GM23338 (cell line): Measurements from ENCODE around the gene LRMDA. TPM values are rescaled to one million over a fixed set of nuclear protein-coding genes. Genes with fewer than 3 reads are reported as not detected.

Experiments
- ATAC-seq: fragments of 200-7000 bp; cut with Tn5 transposase; 3 replicates; pipeline ENCODE4 v1.9.1; 2020
- DNase-seq: peaks from one replicate; pipeline ENCODE4 v3.0.0-alpha.2; 2015; ENCODE audit warnings: low spot score
- H2AFZ ChIP-seq: fragments of 200-600 bp; sonication (generic); 2 replicates; pipeline ENCODE4 v1.8.0; 2016; ENCODE audit warnings: antibody characterized with exemption, mild to moderate bottlenecking, moderate library complexity
- H3F3A ChIP-seq: fragments of 200-600 bp; sonication (generic); replicated peaks from 2 replicates; pipeline ENCODE4 v1.8.0; 2017; ENCODE audit warnings: antibody characterized with exemption, mixed run types, low read depth
- H3K27ac ChIP-seq: fragments of 200-600 bp; sonication (generic); 2 replicates; pipeline ENCODE4 v1.6.1; 2016; ENCODE audit warnings: low read depth
- H3K27me3 ChIP-seq: fragments of 200-600 bp; sonication (generic); 2 replicates; pipeline ENCODE4 v1.8.0; 2016; ENCODE audit warnings: mild to moderate bottlenecking, mixed run types, moderate library complexity; ENCODE audit not compliant: insufficient read depth
- H3K36me3 ChIP-seq: fragments of 200-600 bp; sonication (generic); 2 replicates; pipeline ENCODE4 v1.8.0; 2016; ENCODE audit warnings: mild to moderate bottlenecking; ENCODE audit not compliant: insufficient read depth
- H3K4me1 ChIP-seq: fragments of 200-600 bp; sonication (generic); 2 replicates; pipeline ENCODE4 v1.8.0; 2016; ENCODE audit warnings: mild to moderate bottlenecking, moderate library complexity; ENCODE audit not compliant: insufficient read depth
- H3K4me2 ChIP-seq: fragments of 200-600 bp; sonication (generic); 2 replicates; pipeline ENCODE4 v1.7.1; 2017; ENCODE audit warnings: mixed run types
- H3K4me3 ChIP-seq: fragments of 200-600 bp; sonication (generic); 2 replicates; pipeline ENCODE4 v1.6.1; 2016; ENCODE audit warnings: mixed run types
- H3K79me2 ChIP-seq: fragments of 200-600 bp; sonication (generic); replicated peaks from 2 replicates; pipeline ENCODE4 v1.8.0; 2017; ENCODE audit warnings: mild to moderate bottlenecking; ENCODE audit not compliant: insufficient read depth
- H3K9me2 ChIP-seq: fragments of 200-600 bp; sonication (generic); 2 replicates; pipeline ENCODE4 v1.8.0; 2017; ENCODE audit not compliant: insufficient read depth
- H4K20me1 ChIP-seq: fragments of 200-600 bp; sonication (generic); replicated peaks from 2 replicates; pipeline ENCODE4 v1.8.0; 2017; ENCODE audit warnings: mild to moderate bottlenecking; ENCODE audit not compliant: insufficient read depth
- H3K27ac Mint-ChIP-seq: 2 replicates; pipeline ENCODE4 v1.8.0; 2020; ENCODE audit warnings: inconsistent platforms, mild to moderate bottlenecking, moderate library complexity, mixed read lengths
- H3K27me3 Mint-ChIP-seq: 3 replicates; pipeline ENCODE4 v1.8.0; 2022; ENCODE audit warnings: low read depth, mild to moderate bottlenecking, moderate library complexity, mixed read lengths, inconsistent platforms; ENCODE audit not compliant: insufficient read depth, poor library complexity
- H3K36me3 Mint-ChIP-seq: 3 replicates; pipeline ENCODE4 v1.8.0; 2021; ENCODE audit warnings: low read depth, mild to moderate bottlenecking, inconsistent platforms, moderate library complexity, mixed read lengths
- H3K4me1 Mint-ChIP-seq: 3 replicates; pipeline ENCODE4 v1.8.0; 2020; ENCODE audit warnings: mild to moderate bottlenecking, inconsistent platforms, mixed read lengths
- H3K4me3 Mint-ChIP-seq: 3 replicates; pipeline ENCODE4 v1.8.0; 2021; ENCODE audit warnings: moderate library complexity, mild to moderate bottlenecking, inconsistent platforms, mixed read lengths
- H3K9me3 Mint-ChIP-seq: 3 replicates; pipeline ENCODE4 v1.8.0; 2020; ENCODE audit warnings: moderate library complexity, mild to moderate bottlenecking, inconsistent platforms, mixed read lengths
- EZH2 ChIP-seq: fragments of 200-600 bp; sonication (generic); IDR thresholded peaks from one replicate; pipeline ENCODE4 v1.8.0; 2017; ENCODE audit warnings: antibody characterized with exemption, mild to moderate bottlenecking, low read depth; ENCODE audit not compliant: unreplicated experiment
- JUNB ChIP-seq: IDR thresholded peaks from one replicate; pipeline ENCODE4 v1.6.1; 2016; ENCODE audit warnings: antibody characterized with exemption; ENCODE audit not compliant: unreplicated experiment
- NANOG ChIP-seq: IDR thresholded peaks from 2 replicates; pipeline ENCODE4 v1.6.1; 2016; ENCODE audit warnings: antibody characterized with exemption, borderline replicate concordance
- STAT1 ChIP-seq: IDR thresholded peaks from one replicate; pipeline ENCODE4 v1.6.1; 2016; ENCODE audit warnings: antibody characterized with exemption; ENCODE audit not compliant: unreplicated experiment
- ZNF114 ChIP-seq: fragments of 250-450 bp; sonication (Bioruptor Pico); IDR thresholded peaks from 2 replicates; pipeline ENCODE4 v1.5.0; 2020; ENCODE audit warnings: mild to moderate bottlenecking, moderate library complexity
- ZNF331 ChIP-seq: fragments of 250-450 bp; sonication (Bioruptor Pico); IDR thresholded peaks from 2 replicates; pipeline ENCODE4 v1.5.0; 2020; ENCODE audit warnings: low read depth, mild to moderate bottlenecking, moderate library complexity
- polyA plus RNA-seq: library from polyadenylated mRNA; unstranded; fragments of >200 nt; fragmentation: Nextera tagmentation; extraction: Ambion mirVana; gene quantifications from 2 replicates; pipeline ENCODE4 v1.2.1, GENCODE V29; 2016
- total RNA-seq: library from RNA; depleted of rRNA; stranded (reverse); fragments of >200 nt; shearing (Covaris generic); gene quantifications from 2 replicates; pipeline ENCODE4 v1.2.3, GENCODE V29; 2014
- TF ChIP-seq, protein P1 (sequence below): IDR thresholded peaks from one replicate; pipeline ENCODE4 v1.6.1; 2018; ENCODE audit warnings: antibody characterized with exemption; ENCODE audit not compliant: unreplicated experiment
- TF ChIP-seq, protein P2 (sequence below), 2 experiments: fragments of 200-600 bp in 1 of 2; sonication (generic) in 1 of 2; conservative IDR thresholded peaks; 2 replicates each; pipeline versions ENCODE4 v1.5.1 to v1.6.1; 2016 to 2017; ENCODE audit warnings: antibody characterized with exemption in 2 of 2, low read depth in 2 of 2, mild to moderate bottlenecking in 2 of 2, moderate library complexity in 1 of 2
- TF ChIP-seq, protein P3 (sequence below): fragments of 250-450 bp; sonication (Bioruptor Pico); IDR thresholded peaks from 2 replicates; pipeline ENCODE4 v1.5.0; 2020; ENCODE audit warnings: mild to moderate bottlenecking, moderate library complexity

LRMDA gene
- total and polyA plus RNA-seq, 2 experiments from 2014 or later: 0.90 to 1.8 TPM

DNA sequence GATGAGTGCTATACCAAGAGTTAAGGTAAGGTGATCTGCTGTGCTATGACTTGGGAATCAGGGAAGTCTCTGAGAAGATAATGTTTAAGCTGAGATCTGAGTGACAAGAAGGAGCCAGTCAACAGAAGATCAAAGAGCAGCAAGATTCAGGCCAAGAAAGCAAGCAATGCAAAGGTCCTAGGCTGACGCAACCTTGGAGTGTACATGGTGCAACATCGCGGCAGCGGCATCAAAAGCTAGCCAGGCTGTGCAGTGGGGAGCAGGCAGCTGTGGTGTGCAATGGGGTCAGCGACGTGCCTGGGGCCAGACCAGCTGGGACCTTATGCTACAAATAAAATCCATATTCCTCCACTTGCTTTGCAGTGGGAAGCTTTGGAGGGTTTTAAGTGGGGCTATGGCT is 324.1 kb downstream of the LRMDA start (continued):
- TF ChIP-seq, protein P1, sequence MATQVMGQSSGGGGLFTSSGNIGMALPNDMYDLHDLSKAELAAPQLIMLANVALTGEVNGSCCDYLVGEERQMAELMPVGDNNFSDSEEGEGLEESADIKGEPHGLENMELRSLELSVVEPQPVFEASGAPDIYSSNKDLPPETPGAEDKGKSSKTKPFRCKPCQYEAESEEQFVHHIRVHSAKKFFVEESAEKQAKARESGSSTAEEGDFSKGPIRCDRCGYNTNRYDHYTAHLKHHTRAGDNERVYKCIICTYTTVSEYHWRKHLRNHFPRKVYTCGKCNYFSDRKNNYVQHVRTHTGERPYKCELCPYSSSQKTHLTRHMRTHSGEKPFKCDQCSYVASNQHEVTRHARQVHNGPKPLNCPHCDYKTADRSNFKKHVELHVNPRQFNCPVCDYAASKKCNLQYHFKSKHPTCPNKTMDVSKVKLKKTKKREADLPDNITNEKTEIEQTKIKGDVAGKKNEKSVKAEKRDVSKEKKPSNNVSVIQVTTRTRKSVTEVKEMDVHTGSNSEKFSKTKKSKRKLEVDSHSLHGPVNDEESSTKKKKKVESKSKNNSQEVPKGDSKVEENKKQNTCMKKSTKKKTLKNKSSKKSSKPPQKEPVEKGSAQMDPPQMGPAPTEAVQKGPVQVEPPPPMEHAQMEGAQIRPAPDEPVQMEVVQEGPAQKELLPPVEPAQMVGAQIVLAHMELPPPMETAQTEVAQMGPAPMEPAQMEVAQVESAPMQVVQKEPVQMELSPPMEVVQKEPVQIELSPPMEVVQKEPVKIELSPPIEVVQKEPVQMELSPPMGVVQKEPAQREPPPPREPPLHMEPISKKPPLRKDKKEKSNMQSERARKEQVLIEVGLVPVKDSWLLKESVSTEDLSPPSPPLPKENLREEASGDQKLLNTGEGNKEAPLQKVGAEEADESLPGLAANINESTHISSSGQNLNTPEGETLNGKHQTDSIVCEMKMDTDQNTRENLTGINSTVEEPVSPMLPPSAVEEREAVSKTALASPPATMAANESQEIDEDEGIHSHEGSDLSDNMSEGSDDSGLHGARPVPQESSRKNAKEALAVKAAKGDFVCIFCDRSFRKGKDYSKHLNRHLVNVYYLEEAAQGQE: no peak
- TF ChIP-seq STAT1: no peak

DNA sequence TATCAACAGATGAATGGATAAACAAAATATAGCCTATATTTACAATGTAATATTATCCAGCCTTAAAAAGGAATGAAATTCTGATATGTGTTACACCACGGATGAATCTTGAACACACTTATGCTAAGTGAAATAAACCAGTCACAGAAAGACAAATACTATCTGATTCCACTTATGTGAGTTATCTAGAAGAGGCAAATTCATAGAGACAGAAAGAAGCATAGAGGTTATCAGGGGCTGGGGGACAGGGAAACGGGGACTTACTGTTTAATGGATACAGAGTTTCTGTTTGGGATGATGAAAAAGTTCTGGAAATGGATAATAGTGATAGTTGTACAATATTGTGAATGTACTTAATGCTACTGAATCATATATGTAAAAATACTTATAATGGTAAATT is 329.9 kb downstream of the LRMDA start:
- Mint-ChIP-seq H3K27ac (no peak overlapping the region), H3K27me3 (no peaks in the 10 kb centered on the region), H3K4me1 (peaks cover 19% of the 10 kb centered on the region), H3K36me3 (no peaks in the 10 kb centered on the region), H3K9me3 (no peaks in the 10 kb centered on the region), H3K4me3 (no peak overlapping the region)
- H3K79me2 ChIP-seq: no peaks in the 10 kb centered on the region
- no peaks in the 10 kb centered on the region for H3K36me3 ChIP-seq
- ATAC-seq: no peak
- no peaks in the 10 kb centered on the region for H3K27me3 ChIP-seq
- no peak overlapping the region for H3K4me3 ChIP-seq
- H3K4me2 ChIP-seq: no peak overlapping the region
- H3K27ac ChIP-seq: no peak overlapping the region
- no peaks in the 10 kb centered on the region for H4K20me1 ChIP-seq
- 0 out of 2 replicates have a peak, but pooled peaks cover 5% of the 10 kb centered on the region for H3K4me1 ChIP-seq
- no peak overlapping the region for H2AFZ ChIP-seq
- no peaks in the 10 kb centered on the region for H3K9me2 ChIP-seq
- TF ChIP-seq EZH2 (no peak), NANOG (no peak), JUNB (no peak)
- H3F3A ChIP-seq: no peaks in the 10 kb centered on the region
- DNase-seq: no peak

DNA sequence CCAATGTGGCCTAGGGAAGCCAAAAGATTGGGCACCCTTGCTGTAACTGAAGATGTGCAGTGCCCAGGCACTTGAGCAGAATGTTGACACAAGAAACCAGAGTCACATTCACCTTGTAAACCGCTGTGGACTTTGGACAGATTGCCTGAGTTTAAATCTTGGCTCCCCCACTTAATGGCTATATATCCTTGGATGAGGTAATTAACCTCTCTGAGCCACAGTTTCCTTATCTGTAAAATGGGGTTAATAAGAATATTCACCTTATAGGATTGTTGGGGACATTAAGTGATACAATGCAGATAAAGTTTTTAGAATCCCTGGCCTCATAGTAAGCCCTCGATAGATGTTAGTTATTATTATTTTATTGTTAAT is 331.0 kb downstream of the LRMDA start:
- no peaks in the 10 kb centered on the region for H3K9me3 Mint-ChIP-seq
- no peak overlapping the region for H2AFZ ChIP-seq
- H3K27me3 Mint-ChIP-seq: no peaks in the 10 kb centered on the region
- H3K4me1 ChIP-seq: 0 out of 2 replicates have a peak, but pooled peaks cover 5% of the 10 kb centered on the region
- ATAC-seq: no peak
- peaks cover 15% of the 10 kb centered on the region; the same call in 2 of the 3 replicates for H3K4me1 Mint-ChIP-seq
- no peak overlapping the region for H3K4me3 ChIP-seq
- H3K4me3 Mint-ChIP-seq: no peak overlapping the region
- H3K36me3 ChIP-seq: no peaks in the 10 kb centered on the region; the same call in 1 of the 2 replicates
- H3K27ac Mint-ChIP-seq: no peak overlapping the region
- H3K9me2 ChIP-seq: no peaks in the 10 kb centered on the region
- no peak overlapping the region for H3K27ac ChIP-seq
- H3K4me2 ChIP-seq: no peak overlapping the region
- no peaks in the 10 kb centered on the region for H4K20me1 ChIP-seq
- H3K36me3 Mint-ChIP-seq: no peaks in the 10 kb centered on the region
- H3F3A ChIP-seq: no peaks in the 10 kb centered on the region
- no peak for DNase-seq
- no peaks in the 10 kb centered on the region for H3K79me2 ChIP-seq
- no peaks in the 10 kb centered on the region for H3K27me3 ChIP-seq
- no peak for TF ChIP-seq ZNF331 (CRISPR knock-in tag)
- no peak for TF ChIP-seq NANOG
- no peak for TF ChIP-seq EZH2
- TF ChIP-seq, protein P2, sequence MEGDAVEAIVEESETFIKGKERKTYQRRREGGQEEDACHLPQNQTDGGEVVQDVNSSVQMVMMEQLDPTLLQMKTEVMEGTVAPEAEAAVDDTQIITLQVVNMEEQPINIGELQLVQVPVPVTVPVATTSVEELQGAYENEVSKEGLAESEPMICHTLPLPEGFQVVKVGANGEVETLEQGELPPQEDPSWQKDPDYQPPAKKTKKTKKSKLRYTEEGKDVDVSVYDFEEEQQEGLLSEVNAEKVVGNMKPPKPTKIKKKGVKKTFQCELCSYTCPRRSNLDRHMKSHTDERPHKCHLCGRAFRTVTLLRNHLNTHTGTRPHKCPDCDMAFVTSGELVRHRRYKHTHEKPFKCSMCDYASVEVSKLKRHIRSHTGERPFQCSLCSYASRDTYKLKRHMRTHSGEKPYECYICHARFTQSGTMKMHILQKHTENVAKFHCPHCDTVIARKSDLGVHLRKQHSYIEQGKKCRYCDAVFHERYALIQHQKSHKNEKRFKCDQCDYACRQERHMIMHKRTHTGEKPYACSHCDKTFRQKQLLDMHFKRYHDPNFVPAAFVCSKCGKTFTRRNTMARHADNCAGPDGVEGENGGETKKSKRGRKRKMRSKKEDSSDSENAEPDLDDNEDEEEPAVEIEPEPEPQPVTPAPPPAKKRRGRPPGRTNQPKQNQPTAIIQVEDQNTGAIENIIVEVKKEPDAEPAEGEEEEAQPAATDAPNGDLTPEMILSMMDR (conservative IDR thresholded peaks at IDR 0.05; ENCODE audit: low read depth in 2 of 2): no peak
- TF ChIP-seq, protein P3, sequence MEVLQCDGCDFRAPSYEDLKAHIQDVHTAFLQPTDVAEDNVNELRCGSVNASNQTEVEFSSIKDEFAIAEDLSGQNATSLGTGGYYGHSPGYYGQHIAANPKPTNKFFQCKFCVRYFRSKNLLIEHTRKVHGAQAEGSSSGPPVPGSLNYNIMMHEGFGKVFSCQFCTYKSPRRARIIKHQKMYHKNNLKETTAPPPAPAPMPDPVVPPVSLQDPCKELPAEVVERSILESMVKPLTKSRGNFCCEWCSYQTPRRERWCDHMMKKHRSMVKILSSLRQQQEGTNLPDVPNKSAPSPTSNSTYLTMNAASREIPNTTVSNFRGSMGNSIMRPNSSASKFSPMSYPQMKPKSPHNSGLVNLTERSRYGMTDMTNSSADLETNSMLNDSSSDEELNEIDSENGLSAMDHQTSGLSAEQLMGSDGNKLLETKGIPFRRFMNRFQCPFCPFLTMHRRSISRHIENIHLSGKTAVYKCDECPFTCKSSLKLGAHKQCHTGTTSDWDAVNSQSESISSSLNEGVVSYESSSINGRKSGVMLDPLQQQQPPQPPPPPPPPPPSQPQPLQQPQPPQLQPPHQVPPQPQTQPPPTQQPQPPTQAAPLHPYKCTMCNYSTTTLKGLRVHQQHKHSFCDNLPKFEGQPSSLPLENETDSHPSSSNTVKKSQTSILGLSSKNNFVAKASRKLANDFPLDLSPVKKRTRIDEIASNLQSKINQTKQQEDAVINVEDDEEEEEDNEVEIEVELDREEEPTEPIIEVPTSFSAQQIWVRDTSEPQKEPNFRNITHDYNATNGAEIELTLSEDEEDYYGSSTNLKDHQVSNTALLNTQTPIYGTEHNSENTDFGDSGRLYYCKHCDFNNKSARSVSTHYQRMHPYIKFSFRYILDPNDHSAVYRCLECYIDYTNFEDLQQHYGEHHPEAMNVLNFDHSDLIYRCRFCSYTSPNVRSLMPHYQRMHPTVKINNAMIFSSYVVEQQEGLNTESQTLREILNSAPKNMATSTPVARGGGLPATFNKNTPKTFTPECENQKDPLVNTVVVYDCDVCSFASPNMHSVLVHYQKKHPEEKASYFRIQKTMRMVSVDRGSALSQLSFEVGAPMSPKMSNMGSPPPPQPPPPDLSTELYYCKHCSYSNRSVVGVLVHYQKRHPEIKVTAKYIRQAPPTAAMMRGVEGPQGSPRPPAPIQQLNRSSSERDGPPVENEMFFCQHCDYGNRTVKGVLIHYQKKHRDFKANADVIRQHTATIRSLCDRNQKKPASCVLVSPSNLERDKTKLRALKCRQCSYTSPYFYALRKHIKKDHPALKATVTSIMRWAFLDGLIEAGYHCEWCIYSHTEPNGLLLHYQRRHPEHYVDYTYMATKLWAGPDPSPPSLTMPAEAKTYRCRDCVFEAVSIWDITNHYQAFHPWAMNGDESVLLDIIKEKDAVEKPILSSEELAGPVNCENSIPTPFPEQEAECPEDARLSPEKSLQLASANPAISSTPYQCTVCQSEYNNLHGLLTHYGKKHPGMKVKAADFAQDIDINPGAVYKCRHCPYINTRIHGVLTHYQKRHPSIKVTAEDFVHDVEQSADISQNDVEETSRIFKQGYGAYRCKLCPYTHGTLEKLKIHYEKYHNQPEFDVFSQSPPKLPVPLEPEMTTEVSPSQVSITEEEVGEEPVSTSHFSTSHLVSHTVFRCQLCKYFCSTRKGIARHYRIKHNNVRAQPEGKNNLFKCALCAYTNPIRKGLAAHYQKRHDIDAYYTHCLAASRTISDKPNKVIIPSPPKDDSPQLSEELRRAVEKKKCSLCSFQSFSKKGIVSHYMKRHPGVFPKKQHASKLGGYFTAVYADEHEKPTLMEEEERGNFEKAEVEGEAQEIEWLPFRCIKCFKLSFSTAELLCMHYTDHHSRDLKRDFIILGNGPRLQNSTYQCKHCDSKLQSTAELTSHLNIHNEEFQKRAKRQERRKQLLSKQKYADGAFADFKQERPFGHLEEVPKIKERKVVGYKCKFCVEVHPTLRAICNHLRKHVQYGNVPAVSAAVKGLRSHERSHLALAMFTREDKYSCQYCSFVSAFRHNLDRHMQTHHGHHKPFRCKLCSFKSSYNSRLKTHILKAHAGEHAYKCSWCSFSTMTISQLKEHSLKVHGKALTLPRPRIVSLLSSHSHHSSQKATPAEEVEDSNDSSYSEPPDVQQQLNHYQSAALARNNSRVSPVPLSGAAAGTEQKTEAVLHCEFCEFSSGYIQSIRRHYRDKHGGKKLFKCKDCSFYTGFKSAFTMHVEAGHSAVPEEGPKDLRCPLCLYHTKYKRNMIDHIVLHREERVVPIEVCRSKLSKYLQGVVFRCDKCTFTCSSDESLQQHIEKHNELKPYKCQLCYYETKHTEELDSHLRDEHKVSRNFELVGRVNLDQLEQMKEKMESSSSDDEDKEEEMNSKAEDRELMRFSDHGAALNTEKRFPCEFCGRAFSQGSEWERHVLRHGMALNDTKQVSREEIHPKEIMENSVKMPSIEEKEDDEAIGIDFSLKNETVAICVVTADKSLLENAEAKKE (CRISPR knock-in tag): no peak
- no peak for TF ChIP-seq ZNF114 (CRISPR knock-in tag)
